GM10266 (cell line): ENCODE data around the gene GNAQ.

Experiments used
- DNase-seq: peaks from one replicate; pipeline ENCODE4 v3.0.0; 2012; ENCODE audit errors: extremely low spot score
- CTCF ChIP-seq: IDR thresholded peaks from 2 replicates; pipeline ENCODE4 v1.5.1; 2012; ENCODE audit warnings: mild to moderate bottlenecking, low read depth; ENCODE audit not compliant: control insufficient read depth, insufficient read depth; ENCODE audit errors: missing control alignments

Gene GNAQ

DNA sequence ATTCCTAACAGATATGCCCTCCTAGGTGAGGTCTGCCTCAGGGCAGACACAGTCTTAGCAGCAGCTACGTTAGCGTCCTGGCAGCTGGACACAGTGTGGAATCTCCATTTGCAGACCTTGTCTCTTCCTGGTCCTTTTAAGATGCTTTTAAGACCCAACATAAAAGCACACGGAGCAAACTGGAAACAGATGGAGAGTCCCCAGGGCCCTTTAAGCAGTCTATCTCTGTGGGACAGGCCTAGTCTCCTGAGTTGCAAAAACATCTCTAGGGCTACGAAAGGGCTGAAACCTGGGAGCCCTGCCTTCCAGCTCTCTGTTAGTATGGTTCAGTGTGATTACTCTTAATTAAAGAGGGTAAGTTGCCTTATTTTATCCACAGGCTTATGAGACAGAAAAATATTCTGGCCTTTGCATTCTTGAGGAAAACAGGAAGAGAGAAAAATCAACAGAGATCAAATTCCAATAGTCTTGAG lies 317.5 kb downstream of the GNAQ start:
- TF ChIP-seq CTCF: no peak
- no peak for DNase-seq

- TF ChIP-seq CTCF: no peak
- no peak for DNase-seq
Measured at GRCh38 chr9:77712533-77713130, 319.0 kb downstream of the GNAQ start.

DNA sequence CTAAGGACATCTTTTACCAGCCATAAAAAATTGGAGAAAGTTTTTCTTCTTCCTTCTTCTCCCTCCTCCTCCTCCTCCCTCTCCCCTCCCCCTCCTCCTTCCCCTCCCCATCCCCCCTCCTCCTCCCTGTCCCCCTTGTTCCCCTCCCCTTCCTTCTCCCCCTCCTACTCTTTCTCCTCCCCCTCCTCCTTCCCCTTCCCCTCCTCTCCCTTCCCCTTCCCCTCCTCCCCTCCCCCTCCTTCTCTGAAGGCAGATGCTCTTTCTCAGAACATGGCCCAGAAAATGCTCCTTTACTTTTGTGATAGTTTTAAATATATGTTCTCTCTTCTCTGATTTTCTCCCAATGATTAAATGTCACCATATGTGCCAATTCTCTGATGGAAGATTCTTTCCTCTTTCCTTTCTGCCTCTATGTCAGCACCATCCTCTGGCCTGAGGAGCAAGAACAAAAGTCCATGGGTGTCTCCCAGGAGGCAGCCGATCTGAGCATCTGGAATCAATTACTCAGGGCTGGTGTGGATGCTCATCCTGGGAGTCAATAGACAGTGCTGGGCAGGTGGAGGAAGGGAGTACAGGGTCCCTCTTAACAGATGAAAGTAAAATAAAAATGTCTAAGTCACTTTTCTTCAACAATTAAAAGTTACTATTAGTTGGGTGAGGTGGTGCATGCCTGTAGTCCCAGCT lies 320.5 kb downstream of the GNAQ start:
- no peak for DNase-seq
- no peak for TF ChIP-seq CTCF

DNA sequence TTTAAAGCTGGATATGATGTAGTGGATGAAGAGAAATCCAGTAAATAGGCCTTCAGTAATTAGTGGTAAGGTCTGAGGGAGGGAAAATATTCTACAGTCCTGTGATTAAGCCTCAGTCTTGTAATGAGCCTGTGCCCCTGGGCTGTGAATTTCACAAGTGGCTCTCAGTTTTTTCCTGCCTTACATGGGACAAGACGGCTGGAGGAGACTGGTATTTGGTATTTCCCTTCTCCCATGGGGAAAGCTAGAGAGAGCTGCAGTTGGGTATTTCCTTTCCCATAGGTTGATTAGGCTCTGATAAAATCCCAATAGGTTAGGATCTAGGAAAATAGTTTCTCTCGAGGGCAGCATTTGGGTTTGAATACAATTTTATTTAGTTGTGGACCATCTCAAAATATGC lies 321.3 kb downstream of the GNAQ start:
- no peak for TF ChIP-seq CTCF
- no peak for DNase-seq

DNA sequence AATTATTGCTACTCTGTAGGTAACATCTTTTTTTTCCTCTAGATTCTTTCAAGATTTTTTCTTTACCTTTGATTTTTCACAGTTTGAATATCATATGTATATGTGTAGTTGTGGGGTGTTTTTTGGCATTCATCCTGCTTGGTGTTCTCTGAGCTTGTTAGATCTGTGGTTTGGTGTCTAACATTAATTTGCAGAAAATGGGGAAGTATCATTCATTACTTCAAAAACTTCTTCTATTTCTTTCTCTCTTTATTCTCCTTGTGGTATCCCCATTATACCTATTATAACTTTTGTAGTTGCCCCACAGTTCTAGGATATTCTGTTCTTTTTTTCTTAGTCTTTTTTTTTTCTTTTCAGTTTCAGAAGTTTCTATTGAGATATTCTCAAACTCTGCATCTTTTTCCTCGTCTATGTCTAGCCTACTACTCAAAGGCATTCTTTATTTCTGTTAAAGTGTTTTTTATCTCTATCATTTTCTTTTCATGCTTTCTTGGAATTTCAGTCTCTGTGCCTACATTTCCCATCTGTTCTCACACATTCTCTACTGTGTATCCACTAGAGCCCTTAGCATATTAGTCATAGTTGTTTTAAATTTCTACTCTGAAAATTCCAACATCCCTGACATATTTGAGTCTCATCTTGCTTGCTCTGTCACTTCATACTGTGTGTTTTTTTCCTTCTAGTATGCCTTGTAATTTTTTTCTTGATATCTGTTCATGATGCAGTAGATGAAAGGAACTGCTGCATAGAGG lies 323.4 kb downstream of the GNAQ start:
- no peak for DNase-seq
- no peak for TF ChIP-seq CTCF

- DNase-seq: no peak
- TF ChIP-seq CTCF: no peak
Measured at GRCh38 chr9:77707383-77708063, 324.1 kb downstream of the GNAQ start.
